NCI-H345 treated with DMSO at 0.1 percent for 48 hours (cell line): ENCODE data around the gene TNKS1BP1.
"Not testable (repeated sequence)": the region's sequence is repeated elsewhere in the genome, so short reads cannot be mapped to it uniquely, and the experiment has no call there.

ENCODE experiments used
- DNase-seq: peaks from one replicate; lab custom pipeline; 2025; ENCODE audit not compliant: unreplicated experiment; lab: John Stamatoyannopoulos, UW

TNKS1BP1 gene

DNA sequence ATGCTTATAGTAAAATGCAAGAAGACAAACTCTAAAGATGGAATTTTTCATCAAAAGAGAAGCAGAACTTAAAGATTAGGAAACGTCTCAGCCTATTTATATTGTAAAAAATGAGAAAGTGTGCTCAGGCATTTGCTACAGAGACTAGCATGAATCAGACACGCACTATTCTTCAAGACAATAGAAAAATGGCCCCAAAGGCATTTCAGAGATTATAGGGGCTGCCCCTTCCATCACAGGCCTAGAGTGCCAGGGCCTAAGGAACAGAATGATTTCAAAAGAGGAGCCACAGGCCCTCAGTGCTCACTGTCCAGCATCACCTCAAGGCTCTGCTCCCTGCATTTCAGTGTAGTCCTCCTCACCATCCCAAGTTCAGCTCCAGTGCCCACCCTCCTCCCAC, 27.5 kb downstream of the TNKS1BP1 start:
- DNase-seq = no peak

DNA sequence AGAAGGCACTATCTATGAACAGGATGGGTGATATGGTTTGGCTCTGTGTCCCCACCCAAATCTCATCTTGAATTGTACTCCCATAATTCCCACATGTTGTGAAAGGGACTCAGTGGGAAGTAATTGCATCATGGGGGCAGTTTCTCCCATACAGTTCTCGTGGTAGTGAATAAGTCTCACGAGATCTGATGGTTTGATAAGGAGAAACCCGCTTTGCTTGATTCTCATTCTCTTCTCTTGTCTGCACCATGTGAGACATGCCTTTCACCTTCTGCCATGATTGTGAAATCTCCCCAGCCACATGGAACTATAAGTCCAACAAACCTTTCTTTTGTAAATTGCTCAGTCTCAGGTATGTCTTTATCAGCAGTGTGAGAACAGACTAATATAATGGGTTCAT, 28.5 kb downstream of the TNKS1BP1 start:
- not testable (repeated sequence) for DNase-seq

DNA sequence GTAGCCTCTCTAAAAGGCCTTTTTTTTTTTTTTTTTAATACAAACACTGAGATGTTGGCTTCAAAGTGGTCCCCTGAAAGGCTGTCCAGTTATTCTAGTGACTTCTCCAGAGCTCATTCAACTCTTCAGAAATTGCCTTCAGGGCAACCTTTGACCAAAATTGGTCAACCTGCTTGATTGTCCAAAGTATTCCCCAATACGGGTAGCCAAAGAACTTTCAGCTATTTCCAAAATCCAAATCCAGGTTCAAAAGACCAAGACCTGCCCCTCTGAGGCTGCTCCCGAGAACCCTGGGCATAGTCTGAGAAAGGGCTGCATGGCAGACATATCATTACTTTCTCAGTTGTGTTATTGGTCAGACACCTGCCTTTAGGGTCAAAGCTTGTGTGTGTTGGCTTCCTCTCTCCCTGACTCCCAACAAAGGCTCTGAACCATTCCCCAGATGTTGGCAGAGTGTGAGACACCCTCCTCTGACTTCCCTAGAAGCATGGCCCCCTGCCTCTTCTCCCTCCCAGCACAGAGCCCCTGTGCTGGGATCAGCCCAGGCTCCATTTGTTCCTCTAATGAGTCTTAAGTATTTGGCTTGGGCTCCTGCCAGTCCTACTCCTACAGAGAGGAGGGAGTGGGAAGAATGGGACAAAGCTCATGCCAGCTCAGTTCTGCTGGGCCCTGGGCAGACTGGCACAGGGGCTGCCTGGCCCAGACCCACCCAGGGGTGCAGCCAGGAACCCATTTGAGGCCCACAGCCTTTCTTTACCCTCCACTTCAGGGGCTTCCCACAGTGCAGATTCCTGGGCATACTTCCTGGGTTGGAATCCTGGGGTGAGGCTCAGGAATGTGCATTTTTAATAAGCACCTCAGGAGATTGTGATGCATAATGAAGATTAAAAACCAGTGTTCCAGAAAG, 30.3 kb downstream of the TNKS1BP1 start:
- DNase-seq = no peak

DNA sequence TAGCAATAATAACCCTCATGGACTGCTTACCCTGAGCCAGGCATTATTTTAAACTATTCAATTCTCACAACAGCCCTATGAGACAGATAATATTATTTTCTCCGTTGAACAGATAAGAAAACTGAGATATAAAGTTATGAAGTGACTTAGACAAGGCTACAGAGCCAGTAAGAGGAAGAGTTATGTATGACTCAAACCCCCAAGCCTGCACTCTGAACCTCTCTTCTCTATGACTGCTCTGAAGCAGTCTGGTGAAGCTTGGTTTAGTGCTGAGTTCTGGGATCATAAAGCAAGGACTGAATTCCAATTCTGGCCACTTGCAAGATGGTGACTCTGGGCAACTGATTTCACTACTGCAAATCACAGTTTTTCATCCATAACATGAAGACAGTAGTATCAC, 34.5 kb downstream of the TNKS1BP1 start:
- DNase-seq = no peak

DNA sequence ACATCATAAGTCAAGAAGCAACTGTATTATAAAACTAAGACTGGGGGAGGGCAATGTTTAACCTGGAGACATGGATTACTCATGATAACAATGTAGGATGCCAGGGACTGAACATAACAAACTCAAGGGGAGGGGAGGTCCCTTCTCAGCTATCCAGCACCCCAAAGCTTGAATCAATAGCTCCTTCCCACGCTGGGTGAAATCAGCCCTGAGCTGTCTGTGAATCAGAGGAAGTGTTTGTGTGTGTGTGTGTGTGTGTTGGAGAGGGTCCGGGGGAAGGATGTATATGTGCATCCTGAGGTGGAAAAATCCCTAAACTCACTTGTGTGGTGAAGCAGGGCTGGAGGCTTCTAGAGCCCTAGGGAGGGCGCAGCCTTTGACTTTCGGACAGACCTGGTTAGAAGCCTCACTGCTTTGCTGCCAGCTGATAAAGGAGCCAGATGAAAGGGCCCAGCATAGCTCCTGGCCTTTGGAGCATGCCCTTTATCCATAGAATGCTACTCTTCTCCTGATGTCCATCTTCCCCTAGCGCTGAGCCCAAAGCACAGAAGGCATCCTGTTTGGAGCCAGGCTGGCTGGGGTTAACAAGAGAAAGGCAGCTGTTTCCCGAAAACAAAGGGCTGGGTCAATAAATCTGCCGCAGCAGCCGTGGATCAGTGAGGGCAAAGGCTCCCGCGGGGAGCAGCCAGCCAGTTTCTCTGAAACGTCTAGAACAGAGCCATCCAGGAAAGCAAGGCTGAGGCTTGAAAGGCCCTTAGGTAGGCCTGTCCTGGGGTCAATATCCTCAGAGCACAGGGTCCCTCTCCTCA, 35.8 kb downstream of the TNKS1BP1 start:
- DNase-seq = no peak

DNA sequence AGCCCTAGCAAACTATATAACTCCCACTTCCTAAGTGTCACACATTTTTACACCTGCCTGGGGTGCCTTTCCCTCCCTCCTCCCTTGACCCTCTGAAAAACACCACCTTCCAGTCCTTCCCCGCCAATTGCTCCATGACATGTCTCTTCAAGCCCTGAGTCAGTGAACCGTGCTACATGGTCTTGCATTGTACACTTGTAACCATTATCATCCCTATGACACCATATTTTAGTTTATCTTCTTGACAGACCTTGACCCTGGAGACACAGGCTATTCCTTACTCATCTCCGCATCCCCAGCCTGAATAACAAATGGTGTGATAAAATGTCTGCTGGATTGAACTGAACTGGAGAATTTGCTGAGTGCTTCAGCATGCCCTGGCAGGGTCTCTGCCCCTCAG, 36.9 kb downstream of the TNKS1BP1 start:
- no peak for DNase-seq

DNA sequence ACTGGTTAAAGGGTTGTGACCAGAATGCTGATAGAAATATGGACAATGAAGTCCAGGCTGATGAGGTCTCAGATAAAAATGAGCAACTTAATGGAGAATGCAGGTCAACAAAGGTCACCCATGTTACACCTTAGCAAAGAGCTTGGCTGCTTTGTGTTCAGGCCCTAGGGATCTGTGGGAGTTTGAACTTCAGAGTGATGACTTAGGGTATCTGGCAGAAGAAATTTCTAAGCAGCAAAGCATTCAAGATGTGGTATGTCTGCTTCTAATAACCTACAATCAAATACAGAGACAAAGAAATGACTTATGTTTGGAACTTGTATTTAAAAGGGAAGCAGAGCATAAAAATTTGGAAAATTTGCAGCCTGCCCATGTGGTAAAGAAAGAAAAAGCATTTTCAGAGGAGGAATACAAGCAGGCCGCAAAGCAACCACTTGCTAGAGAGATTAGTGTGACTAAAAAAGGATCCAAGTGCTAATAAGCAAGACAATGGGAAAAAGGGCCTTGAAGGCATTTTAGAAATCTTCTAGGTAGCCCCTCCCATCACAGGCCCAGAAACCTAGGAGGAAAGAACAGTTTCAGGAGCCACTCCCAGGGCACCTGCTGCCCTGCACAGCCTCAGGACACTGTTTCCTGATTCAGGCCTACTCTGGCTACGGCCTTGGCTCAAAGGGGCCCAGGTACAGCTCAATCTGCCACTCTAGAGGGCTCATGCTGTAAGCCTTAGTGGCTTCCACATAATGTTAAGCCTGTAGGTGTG, 41.3 kb downstream of the TNKS1BP1 start:
- DNase-seq = no peak

DNA sequence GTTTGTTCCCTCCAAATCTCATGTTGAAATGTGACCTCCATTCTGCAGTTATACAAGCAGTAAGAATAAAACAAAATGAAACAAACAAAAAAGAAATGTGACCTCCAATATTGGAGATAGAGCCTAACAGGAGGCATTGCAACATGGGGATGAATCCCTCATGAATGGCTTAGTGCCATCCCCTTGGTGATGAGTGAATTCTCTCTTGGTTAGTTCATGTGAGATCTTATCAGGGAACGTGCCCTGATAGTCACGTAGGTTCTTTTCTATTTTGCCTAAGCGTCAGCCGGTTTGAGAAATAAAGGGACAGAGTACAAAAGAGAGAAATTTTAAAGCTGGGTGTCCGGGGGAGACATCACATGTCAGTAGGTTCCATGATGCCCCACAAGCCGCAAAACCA, 43.2 kb downstream of the TNKS1BP1 start:
- DNase-seq = not testable (repeated sequence)

DNA sequence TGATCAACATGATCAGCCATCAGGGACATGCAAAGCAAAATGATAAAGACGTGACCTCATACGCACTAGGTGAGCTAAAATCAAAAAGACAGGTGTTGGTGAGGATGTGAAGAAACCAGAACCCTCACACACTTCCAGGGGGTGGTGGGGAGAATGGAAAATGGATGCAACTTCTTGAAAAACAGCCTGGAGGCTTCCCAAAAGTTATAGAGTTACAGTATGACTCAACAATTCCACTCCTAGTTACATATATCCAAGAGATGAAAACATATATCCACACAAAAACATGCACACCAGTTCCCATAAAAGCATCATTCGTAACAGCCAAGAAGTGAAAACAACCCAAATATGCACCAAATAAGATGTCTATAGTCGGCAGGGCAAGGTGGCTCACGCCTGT, 45.6 kb downstream of the TNKS1BP1 start:
- DNase-seq = no peak

DNA sequence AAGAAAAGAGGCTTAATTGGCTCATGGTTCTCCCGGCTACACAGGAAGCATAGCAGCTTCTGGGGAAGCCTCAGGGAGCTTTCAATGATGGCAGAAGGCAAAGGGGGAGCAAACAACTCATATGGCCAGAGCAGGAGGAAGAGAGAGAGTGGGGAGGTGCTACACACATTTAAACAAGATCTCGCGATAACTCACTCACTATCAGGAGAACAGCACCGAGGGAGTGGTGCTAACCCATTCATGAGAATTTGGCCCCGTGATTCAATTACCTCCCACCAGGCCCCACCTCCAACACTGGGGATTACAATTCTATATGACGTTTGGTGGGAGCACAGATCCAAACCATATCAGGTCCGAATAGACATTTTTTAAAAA, 46.0 kb downstream of the TNKS1BP1 start:
- no peak for DNase-seq

DNA sequence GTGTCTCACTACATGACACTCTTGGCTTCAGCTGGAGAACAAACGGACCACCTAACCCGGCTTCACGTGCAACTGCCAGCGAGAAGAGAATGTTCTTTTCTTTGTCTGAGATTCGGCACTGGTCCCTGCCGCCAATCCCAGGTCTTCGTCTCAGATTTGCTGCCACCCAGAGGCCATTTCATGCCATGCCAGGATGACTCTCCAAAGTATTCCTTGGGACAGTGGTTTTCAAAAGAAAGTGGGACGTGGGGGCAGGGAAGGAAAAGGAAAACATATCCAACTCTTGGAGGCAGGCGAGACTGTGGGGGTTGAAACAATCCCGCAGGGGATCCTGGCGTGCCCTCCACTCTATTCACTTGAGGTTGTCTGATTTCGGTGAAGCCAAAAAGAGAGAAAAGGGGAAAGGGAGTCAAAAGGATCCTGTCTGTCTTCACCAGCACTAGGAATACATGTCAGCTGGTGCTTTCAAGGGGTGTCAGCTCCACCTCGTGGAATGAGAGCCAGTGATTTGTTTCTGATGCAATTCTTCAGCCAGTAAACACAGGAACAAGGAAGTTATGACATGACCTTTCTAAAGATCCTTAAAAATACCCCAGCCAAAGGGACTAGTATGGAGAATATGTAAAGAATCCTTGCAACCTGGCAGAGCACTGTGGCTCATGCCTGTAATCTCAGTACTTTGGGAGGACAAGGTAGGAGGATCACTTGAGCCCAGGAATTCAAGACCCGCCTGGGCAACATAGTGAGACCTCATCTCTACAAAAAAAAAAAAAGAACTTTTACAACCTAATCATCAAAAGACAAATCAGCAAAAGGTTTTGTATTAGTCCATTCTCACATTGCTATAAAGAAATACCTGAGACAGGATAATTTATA, 46.7 kb downstream of the TNKS1BP1 start:
- peak; percentile 51 for DNase-seq

DNA sequence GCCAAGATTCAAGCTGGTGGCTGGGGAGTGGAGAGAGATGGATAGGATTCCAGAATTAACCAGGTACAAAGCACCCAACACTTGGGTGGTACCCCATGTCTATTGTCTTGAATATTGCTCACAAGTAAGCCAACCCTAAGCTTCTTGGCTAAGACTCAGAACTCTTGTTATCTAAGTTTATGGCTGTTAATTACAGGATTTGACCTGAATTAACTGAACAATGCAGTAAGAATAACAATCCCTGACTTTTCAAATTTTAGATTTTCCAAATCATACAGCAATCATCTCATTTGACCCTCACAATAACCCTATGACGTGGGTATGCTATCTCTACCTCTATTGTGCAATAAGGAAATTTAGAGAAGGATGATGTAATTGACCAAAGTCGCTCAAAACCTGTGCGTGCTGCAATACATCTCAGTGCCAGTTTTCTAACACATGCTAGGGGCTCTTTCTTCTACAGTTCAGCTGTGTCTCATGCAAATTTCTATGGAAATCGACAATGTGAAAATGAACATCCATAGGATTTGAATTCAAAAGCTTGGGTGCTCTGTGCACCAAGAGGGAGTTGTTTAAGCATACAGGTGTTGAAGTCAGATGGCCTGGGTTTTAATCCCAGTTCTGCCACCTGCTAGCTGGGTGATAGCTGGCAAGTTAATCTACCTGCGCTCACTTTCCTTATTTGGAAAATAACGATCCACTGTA, 47.6 kb downstream of the TNKS1BP1 start:
- DNase-seq = no peak

DNA sequence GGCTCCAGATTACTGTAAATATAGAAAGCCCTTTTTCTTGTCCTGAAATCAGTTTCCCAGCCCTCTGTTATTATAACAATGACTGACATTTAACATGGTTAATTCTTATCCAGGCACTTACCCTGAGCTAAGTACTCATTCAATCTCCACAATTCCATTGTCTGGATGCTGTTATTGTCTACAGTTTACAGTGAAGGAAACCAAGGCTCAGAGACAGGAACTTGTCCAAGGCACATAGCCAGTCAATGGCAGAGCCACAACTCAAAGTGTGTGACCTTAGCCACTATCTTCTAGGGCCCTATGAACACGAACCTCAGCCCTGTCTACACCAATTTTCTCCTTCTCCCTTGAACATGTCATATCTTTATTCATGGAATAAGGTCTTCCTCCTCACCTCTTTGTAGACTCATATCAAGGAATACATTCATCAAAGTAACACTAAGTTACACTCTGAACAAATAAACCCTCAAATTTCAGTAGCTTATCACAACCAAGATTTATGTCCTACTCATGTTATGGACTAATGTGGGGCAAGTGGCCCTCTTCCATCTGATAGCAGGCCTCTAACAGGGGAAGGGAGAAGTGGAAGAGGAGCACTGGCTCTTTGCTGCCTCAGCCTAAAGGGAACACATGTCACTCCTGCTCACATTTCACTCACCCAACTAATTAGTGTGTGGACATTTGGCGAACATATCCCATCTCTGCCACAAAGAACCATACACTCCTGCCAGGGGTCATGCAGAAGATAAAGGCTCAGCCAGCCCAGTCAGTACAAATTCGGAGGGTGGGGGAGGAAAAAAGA, 48.4 kb downstream of the TNKS1BP1 start:
- no peak for DNase-seq

DNA sequence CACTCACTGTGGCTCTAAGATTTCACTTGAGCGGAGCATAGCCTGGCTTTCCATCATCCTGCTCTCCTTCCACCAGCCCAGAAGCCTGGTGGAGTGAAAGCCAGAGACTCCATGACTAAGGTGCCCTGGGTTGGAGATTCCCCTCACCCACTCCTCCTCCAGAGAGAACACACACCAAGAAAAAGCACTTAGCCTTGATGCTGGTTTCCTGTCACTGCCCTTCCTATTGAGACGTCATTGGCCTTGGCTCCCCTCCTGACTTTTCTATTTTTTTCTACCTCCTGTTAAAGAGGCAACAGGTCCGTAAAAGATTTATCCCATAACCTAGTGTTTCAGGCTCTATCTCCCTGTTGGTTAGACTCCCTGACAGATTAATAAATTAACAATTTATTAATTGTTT, 49.2 kb downstream of the TNKS1BP1 start:
- no peak for DNase-seq

DNA sequence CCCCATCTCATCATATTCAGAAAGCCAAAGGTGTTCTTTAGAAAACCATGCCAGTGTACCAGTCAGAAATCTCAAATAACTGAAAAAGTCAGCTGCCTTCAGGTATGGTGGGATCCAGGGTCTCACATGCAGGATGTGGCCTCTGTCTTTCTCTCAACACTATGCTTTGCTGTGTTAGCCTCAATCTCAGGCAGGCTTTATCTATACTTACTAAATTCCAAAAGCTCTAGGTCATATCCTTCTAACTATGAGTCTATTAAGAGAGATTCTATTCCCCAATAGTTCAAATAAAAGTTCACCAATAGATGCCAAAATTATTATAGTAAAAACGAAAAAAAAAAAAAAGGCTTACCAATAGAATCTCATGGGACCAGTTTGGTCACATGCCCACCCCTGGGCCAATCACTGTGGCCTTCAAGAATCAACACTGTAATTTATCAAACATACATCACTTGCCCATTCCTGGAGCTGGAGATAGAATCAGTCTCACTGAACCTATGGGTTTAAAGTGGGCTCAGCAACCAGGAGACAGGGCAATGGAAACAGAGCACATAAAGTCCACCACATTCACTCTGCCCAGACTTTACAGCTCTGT, 49.8 kb downstream of the TNKS1BP1 start:
- no peak for DNase-seq

DNA sequence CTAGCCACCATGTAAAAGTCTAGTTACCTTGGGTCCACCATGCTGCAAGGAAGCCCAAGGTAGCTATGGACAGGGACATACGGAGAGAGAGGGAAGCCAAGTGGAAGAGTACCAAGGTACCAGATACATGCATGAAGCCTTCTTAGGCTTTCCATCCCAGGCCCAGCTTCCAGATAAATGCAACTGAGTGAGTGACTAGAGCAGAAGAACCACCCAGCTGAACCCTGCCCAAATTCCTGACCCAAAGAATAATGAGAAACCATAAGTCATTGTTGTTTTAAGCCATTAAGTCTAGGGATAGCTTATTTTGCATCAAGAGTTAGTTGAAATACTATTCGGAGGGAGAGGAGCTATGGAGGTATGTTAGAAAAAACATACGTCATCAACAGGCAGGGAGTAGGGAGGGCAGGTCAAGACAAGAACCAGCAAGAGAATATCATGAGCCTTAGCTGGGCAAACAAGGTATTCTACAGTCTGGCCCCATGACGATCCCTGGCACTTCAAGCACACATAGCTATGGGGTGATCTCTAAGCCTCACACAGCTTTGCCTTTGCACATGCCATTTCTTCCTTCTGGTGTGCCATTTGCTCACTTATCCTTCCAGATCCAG, 51.2 kb downstream of the TNKS1BP1 start:
- DNase-seq = no peak

DNA sequence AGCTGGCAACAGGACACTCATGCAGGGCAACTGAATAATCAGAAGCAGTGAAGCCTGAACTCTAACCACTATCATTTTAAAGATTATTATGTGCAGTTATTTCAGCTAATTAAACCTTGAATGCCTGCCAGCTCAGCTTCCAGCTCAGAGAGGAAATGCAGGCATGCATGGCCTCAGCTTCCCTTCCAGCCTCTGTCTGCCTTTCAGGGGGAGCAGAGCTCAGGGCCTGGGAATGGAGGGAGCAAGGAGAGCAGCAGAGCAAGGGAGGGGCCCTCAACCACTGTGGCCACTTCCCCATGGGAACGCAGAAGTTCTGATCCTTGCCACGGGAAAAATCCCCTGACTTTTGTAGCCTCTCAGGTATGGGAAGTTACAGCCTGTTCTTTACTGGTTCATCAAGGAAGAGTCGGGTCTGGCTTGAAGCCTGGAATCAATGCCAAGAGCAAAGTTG, 55.2 kb downstream of the TNKS1BP1 start:
- no peak for DNase-seq

DNA sequence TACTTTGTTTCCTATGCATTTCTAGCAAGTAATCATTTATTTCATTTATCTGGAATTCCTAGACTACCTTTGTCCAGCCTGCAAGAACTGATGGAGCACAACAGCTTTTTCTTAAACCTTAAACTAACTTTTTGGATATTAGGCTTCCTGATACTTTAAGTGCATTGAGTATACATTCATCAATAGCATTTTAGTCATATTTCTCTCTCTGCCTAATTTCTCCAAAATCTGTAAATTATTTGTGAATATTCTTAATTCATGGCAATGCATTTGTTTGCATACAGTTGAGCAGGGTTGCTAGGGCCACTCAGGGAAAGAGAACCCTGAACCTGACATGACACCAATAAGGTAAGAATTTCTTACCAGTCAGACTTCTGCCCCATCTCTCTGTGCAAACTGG, 58.6 kb downstream of the TNKS1BP1 start:
- no peak for DNase-seq
